Measurements from ENCODE around the gene HIRIP3. TPM values are rescaled to one million over a fixed set of nuclear protein-coding genes. Genes with fewer than 3 reads are reported as not detected.

The HIRIP3 gene
- total RNA-seq, 1 experiment from 2014 or later, result 25.3 TPM

GRCh38 chr16:30023586-30023985, 28.2 kb upstream of the HIRIP3 start:
- BruUV-seq (replicated peaks), result no TSS peak
- no peak overlapping the region for H3K27ac ChIP-seq (ENCODE audit: low read length)
- ChIA-PET CTCF (no interaction called here), POLR2A (interaction anchor here (0.5 kb wide), 1 partner anchor 578 kb away, joined by 4 read pairs; no protein-coding TSS in a partner anchor)
- no peak for TF ChIP-seq CTCF (IDR thresholded peaks at IDR 0.05)
- TF ChIP-seq POLR2AphosphoS5 (IDR thresholded peaks at IDR 0.05; ENCODE audit: low read depth, low read length), result no peak
- TF ChIP-seq, protein P1, sequence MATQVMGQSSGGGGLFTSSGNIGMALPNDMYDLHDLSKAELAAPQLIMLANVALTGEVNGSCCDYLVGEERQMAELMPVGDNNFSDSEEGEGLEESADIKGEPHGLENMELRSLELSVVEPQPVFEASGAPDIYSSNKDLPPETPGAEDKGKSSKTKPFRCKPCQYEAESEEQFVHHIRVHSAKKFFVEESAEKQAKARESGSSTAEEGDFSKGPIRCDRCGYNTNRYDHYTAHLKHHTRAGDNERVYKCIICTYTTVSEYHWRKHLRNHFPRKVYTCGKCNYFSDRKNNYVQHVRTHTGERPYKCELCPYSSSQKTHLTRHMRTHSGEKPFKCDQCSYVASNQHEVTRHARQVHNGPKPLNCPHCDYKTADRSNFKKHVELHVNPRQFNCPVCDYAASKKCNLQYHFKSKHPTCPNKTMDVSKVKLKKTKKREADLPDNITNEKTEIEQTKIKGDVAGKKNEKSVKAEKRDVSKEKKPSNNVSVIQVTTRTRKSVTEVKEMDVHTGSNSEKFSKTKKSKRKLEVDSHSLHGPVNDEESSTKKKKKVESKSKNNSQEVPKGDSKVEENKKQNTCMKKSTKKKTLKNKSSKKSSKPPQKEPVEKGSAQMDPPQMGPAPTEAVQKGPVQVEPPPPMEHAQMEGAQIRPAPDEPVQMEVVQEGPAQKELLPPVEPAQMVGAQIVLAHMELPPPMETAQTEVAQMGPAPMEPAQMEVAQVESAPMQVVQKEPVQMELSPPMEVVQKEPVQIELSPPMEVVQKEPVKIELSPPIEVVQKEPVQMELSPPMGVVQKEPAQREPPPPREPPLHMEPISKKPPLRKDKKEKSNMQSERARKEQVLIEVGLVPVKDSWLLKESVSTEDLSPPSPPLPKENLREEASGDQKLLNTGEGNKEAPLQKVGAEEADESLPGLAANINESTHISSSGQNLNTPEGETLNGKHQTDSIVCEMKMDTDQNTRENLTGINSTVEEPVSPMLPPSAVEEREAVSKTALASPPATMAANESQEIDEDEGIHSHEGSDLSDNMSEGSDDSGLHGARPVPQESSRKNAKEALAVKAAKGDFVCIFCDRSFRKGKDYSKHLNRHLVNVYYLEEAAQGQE (IDR thresholded peaks at IDR 0.05; ENCODE audit: insufficient read depth in 1 of 2, low read depth in 2 of 2, low read length in 1 of 2), result no peak
- TF ChIP-seq TCF7L2 (IDR thresholded peaks at IDR 0.05; ENCODE audit: low read depth, low read length), result no peak
- no peak for TF ChIP-seq SIN3A (IDR thresholded peaks at IDR 0.05; ENCODE audit: borderline replicate concordance, insufficient read depth, low read depth, low read length)
- in situ Hi-C loops (cut with HindIII; ENCODE audit: low pct_unique_long_range_greater_than_20kb, low sequenced_read_pairs) (no loop called here), intact Hi-C loops (cut with micrococcal nuclease; ENCODE audit: unreplicated experiment) (loop anchor here (10.0 kb wide), 1 partner anchor 109 kb away; no protein-coding TSS in a partner anchor)
- DNase-seq (ENCODE audit: low read depth, low spot score), result no peak
- no peak overlapping the region for H3K4me3 ChIP-seq (ENCODE audit: low read depth in 2 of 2, low read length in 2 of 2)
- H3K27me3 ChIP-seq (ENCODE audit: control insufficient read depth, insufficient read depth, low read length), result no peaks in the 10 kb centered on the region
- no peaks in the 10 kb centered on the region for H3K4me1 ChIP-seq (ENCODE audit: control insufficient read depth, insufficient read depth, low read length)
- no peaks in the 10 kb centered on the region for H3K9me3 ChIP-seq (ENCODE audit: control insufficient read depth, insufficient read depth, low read depth, low read length)
- no peak for ATAC-seq
- H3K36me3 ChIP-seq (ENCODE audit: control insufficient read depth, insufficient read depth, low read length), result no peaks in the 10 kb centered on the region

DNA sequence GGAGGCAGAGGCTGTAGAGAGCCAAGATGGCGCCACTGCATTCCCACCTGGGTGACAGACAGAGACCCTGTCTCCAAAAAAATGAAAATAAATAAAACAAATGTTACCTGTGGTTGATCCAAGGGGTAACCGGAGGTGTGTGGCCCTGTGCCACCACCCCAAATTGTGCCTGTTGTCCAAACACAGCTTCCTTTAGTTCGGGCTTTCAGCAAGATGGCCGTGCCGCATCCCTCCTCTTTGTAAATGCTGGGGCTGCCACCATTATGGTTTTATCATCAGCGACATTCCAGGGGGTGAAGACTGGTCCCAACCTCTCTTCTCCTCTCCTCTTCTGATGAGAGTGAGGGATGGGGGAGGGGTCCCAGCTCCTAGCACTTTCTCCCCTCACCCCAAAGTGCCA, 27.5 kb upstream of the HIRIP3 start, which contains the start of gene C16orf92:
Gene C16orf92 (plus strand): TSS at position 312 of the 400 bp plus-strand sequence. CDS start 143 bp downstream, outside the sequence.
- in situ Hi-C loops (cut with HindIII; ENCODE audit: low pct_unique_long_range_greater_than_20kb, low sequenced_read_pairs) (no loop called here), intact Hi-C loops (cut with micrococcal nuclease; ENCODE audit: unreplicated experiment) (loop anchor here (10.0 kb wide), 1 partner anchor 108 kb away; no protein-coding TSS in a partner anchor)
- TF ChIP-seq POLR2AphosphoS5 (IDR thresholded peaks at IDR 0.05; ENCODE audit: low read depth, low read length) (no peak), TCF7L2 (IDR thresholded peaks at IDR 0.05; ENCODE audit: low read depth, low read length) (no peak), CTCF (IDR thresholded peaks at IDR 0.05) (no peak), SIN3A (IDR thresholded peaks at IDR 0.05; ENCODE audit: borderline replicate concordance, insufficient read depth, low read depth, low read length) (no peak)
- TF ChIP-seq, protein P1 (IDR thresholded peaks at IDR 0.05; ENCODE audit: insufficient read depth in 1 of 2, low read depth in 2 of 2, low read length in 1 of 2), result no peak
- no peak for ATAC-seq
- Histone ChIP-seq H3K27ac (ENCODE audit: low read length) (no peak within 1 kb of the TSS), H3K36me3 (ENCODE audit: control insufficient read depth, insufficient read depth, low read length) (no peaks in the 10 kb centered on the region), H3K9me3 (ENCODE audit: control insufficient read depth, insufficient read depth, low read depth, low read length) (no peaks in the 10 kb centered on the region), H3K4me1 (ENCODE audit: control insufficient read depth, insufficient read depth, low read length) (no peaks in the 10 kb centered on the region), H3K4me3 (ENCODE audit: low read depth in 2 of 2, low read length in 2 of 2) (no peak within 1 kb of the TSS), H3K27me3 (ENCODE audit: control insufficient read depth, insufficient read depth, low read length) (no peaks in the 10 kb centered on the region)
- BruUV-seq (replicated peaks), result no TSS peak
- no peak for DNase-seq (ENCODE audit: low read depth, low spot score)
- ChIA-PET CTCF (no interaction called here), POLR2A (interaction anchor here (0.5 kb wide), 1 partner anchor 577 kb away, joined by 4 read pairs; no protein-coding TSS in a partner anchor)

All from Panc1 (cell line).